IPS-18c (cell line): ENCODE results near the gene CSTF3.
"Not testable (repeated sequence)": the region's sequence is repeated elsewhere in the genome, so short reads cannot be mapped to it uniquely, and the experiment has no call there.

Experiments used
- H3K4me3 ChIP-seq: 2 replicates; pipeline ENCODE4 v1.7.0; 2013; ENCODE audit warnings: low read depth, mild to moderate bottlenecking, low read length, moderate library complexity; ENCODE audit not compliant: insufficient read depth
- H3K9me3 ChIP-seq: one replicate; pipeline ENCODE4 v1.6.1; 2013; ENCODE audit warnings: mild to moderate bottlenecking, low read length, moderate library complexity; ENCODE audit not compliant: control insufficient read depth, insufficient read depth

The CSTF3 gene

GRCh38 chr11:33063326-33063881, 97.9 kb downstream of the CSTF3 start:
- no peaks in the 10 kb centered on the region for H3K9me3 ChIP-seq
- H3K4me3 ChIP-seq: no peak overlapping the region

- H3K9me3 ChIP-seq: no peaks in the 10 kb centered on the region
- no peak overlapping the region for H3K4me3 ChIP-seq
Measured at GRCh38 chr11:33062137-33062536, 99.1 kb downstream of the CSTF3 start.

GRCh38 chr11:33060271-33060670, 101.0 kb downstream of the CSTF3 start:
- Histone ChIP-seq H3K9me3 (no peaks in the 10 kb centered on the region), H3K4me3 (no peak overlapping the region)

- H3K4me3 ChIP-seq: no peak overlapping the region
- no peaks in the 10 kb centered on the region for H3K9me3 ChIP-seq
Measured at GRCh38 chr11:33059331-33060007, 101.8 kb downstream of the CSTF3 start.

GRCh38 chr11:33057284-33057683, 104.0 kb downstream of the CSTF3 start:
- Histone ChIP-seq H3K9me3 (peaks cover 2% of the 10 kb centered on the region), H3K4me3 (no peak overlapping the region)

GRCh38 chr11:33055375-33055774, 105.9 kb downstream of the CSTF3 start:
- Histone ChIP-seq H3K4me3 (no peak overlapping the region), H3K9me3 (peaks cover 2% of the 10 kb centered on the region)

GRCh38 chr11:33052231-33052630, 109.0 kb downstream of the CSTF3 start:
- Histone ChIP-seq H3K9me3 (peaks cover 2% of the 10 kb centered on the region), H3K4me3 (no peak overlapping the region)

GRCh38 chr11:33049565-33050408, 111.5 kb downstream of the CSTF3 start:
- not testable (repeated sequence) for H3K9me3 ChIP-seq, H3K4me3 ChIP-seq

- not testable (repeated sequence) for H3K9me3 ChIP-seq, H3K4me3 ChIP-seq
Measured at GRCh38 chr11:33048701-33049100, 112.6 kb downstream of the CSTF3 start.

GRCh38 chr11:33045551-33046255, 115.6 kb downstream of the CSTF3 start:
- no peak overlapping the region for H3K4me3 ChIP-seq

GRCh38 chr11:33044285-33044756, 117.0 kb downstream of the CSTF3 start:
- H3K9me3 ChIP-seq: peaks cover 4% of the 10 kb centered on the region

More at GRCh38 chr11:33045551-33046255, 115.6 kb downstream of the CSTF3 start:
- H3K9me3 ChIP-seq: peaks cover 2% of the 10 kb centered on the region

GRCh38 chr11:33043221-33043830, 118.0 kb downstream of the CSTF3 start:
- Histone ChIP-seq H3K9me3 (peaks cover 4% of the 10 kb centered on the region), H3K4me3 (no peak overlapping the region)

More at GRCh38 chr11:33044285-33044756, 117.0 kb downstream of the CSTF3 start:
- H3K4me3 ChIP-seq: no peak overlapping the region

- Histone ChIP-seq H3K9me3 (peaks cover 4% of the 10 kb centered on the region), H3K4me3 (peak overlapping the region; percentile 98; the same call in 1 of the 2 replicates)
Measured at GRCh38 chr11:33040862-33041453, 120.3 kb downstream of the CSTF3 start.

- Histone ChIP-seq H3K4me3 (peak overlapping the region; percentile 98), H3K9me3 (peaks cover 2% of the 10 kb centered on the region)
Measured at GRCh38 chr11:33040033-33040861, 121.0 kb downstream of the CSTF3 start.

- Histone ChIP-seq H3K9me3 (peaks cover 2% of the 10 kb centered on the region), H3K4me3 (peak within 1 kb of the TSS; percentile 98)
Measured at GRCh38 chr11:33039274-33040032, 121.8 kb downstream of the CSTF3 start, which contains the start of gene TCP11L1. TSS of gene TCP11L1 (plus strand) at chr11:33039572. CDS start at chr11:33043774, 4,202 bp downstream.
